Adrenal gland (tissue), 5 donors: Measurements from ENCODE around the gene ZHX3.
A peak's percentile ranks its signal among the peaks of the same experiment; 100 is the strongest.

Experiments
- POLR2A ChIP-seq, 2 donors: fragments of 450-650 bp; IDR thresholded peaks; one replicate each; pipeline ENCODE4 v1.6.1; 2017; ENCODE audit warnings: antibody characterized with exemption in 2 of 2, mild to moderate bottlenecking in 2 of 2, moderate library complexity in 1 of 2
- TF ChIP-seq, protein P1 (sequence below), 6 experiments: fragments of 450-650 bp in 4 of 6; fragments of 200-600 bp in 2 of 6; sonication (generic) in 1 of 6; IDR thresholded peaks; 1 replicate in 5 of 6; 2 replicates in 1 of 6; pipeline versions ENCODE4 v1.5.1 to v1.8.0; 2016 to 2021; ENCODE audit warnings: antibody characterized with exemption in 6 of 6, mild to moderate bottlenecking in 2 of 6, moderate library complexity in 1 of 6
- donor health status: DM: no; HTN: no; CAD: no.

DNA sequence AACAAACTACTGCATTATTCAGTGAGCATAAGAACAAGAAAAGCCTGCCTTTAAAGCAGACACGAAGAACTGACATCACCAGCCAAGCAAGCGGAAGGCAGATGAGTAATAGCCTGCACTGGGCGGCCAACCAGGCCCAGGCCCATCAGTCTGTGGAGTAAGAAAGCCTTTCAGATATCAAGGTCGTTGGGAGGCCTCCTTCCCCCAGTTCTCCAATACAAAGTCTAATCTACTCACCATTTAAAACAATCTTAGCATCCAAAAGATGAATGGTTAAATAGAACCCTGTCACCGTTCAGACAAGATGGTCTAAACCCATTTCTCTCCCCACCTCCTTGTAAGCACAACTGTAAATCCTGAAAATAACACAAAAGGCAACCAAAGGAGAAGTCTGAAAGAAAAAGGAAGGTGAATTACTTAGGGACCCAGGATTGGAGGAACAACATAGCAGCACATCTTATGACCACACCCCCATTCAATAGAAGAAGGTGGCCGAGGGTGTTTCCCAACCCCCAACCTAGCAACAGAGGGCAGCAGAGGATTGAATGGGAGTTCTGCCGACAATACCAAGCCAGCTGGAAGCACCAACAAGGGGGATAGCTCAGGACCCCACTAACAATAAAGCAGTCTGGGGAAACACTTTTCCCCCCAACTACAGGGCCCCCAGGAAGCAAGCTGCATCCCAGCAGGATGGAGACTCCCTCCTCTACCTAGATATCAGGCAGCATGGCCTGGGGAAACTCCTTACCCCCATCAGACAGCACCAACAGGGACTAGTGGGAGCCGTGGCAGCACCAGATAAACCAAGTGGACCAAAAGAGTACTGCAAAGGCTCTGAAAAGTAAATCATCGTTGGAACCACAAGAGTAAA, 67.9 kb downstream of the ZHX3 start:
- TF ChIP-seq, protein P1, sequence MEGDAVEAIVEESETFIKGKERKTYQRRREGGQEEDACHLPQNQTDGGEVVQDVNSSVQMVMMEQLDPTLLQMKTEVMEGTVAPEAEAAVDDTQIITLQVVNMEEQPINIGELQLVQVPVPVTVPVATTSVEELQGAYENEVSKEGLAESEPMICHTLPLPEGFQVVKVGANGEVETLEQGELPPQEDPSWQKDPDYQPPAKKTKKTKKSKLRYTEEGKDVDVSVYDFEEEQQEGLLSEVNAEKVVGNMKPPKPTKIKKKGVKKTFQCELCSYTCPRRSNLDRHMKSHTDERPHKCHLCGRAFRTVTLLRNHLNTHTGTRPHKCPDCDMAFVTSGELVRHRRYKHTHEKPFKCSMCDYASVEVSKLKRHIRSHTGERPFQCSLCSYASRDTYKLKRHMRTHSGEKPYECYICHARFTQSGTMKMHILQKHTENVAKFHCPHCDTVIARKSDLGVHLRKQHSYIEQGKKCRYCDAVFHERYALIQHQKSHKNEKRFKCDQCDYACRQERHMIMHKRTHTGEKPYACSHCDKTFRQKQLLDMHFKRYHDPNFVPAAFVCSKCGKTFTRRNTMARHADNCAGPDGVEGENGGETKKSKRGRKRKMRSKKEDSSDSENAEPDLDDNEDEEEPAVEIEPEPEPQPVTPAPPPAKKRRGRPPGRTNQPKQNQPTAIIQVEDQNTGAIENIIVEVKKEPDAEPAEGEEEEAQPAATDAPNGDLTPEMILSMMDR (IDR thresholded peaks at IDR 0.05), result peak in 4 of 6 experiments; percentile 7 to 43 (median 11)
- TF ChIP-seq POLR2A (IDR thresholded peaks at IDR 0.05), result peak in 1 of 2 donors; percentile 30
